Activated CD8-positive, alpha-beta memory T cell treated with anti-CD3 and anti-CD28 coated beads, Interleukin-2, amount 50 U/mL, for 48 hours (primary cell): ENCODE data around the gene TSPAN4.

Experiments
- DNase-seq: peaks from one replicate; pipeline ENCODE4 v3.0.0-alpha.2; 2020

TSPAN4 gene

DNA sequence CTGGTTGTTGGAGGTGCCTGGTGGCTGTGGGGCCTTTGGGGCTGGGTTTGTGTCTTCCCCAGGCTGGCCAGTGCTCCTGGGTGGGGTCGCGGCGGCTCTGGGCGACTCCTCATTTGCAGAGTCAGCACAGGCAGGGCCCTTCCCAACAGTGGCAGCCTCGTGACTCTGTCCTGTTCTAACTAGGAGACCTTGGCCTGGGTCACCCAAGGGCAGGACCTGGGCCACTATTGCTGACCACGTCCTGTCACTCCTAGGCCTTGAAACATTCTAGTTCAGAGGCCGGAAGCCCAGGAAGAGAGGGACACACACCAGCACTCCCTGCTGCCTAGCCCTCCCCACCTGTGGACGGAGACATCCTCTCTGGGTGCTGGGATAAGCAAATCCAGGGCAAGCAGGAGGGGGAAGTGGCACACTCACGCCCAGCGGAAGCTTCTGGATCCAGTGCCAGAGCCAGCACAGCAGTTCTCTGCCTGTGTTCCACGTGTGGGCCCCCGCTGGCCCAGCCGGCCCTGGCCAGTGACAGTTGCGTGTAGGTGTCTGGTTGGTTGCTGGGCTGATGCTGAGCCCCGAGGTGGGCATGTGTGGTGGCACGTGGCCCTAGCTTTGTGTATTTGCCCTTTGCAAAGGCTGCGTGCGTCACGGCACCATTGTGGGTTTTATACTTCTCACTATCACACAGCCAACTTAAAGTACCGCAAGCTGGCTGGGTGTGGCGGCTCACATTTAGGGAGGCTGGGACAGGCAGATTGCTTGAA lies 72.3 kb downstream of the TSPAN4 start:
- DNase-seq = no peak
